Midbrain (tissue), 1 donor: ENCODE results near the gene PRXL2B.
"Not testable (repeated sequence)": the region's sequence is repeated elsewhere in the genome, so short reads cannot be mapped to it uniquely, and the experiment has no call there.

Experiments used
- DNase-seq: peaks from one replicate; lab custom pipeline; 2025; lab: John Stamatoyannopoulos, UW

PRXL2B gene

DNA sequence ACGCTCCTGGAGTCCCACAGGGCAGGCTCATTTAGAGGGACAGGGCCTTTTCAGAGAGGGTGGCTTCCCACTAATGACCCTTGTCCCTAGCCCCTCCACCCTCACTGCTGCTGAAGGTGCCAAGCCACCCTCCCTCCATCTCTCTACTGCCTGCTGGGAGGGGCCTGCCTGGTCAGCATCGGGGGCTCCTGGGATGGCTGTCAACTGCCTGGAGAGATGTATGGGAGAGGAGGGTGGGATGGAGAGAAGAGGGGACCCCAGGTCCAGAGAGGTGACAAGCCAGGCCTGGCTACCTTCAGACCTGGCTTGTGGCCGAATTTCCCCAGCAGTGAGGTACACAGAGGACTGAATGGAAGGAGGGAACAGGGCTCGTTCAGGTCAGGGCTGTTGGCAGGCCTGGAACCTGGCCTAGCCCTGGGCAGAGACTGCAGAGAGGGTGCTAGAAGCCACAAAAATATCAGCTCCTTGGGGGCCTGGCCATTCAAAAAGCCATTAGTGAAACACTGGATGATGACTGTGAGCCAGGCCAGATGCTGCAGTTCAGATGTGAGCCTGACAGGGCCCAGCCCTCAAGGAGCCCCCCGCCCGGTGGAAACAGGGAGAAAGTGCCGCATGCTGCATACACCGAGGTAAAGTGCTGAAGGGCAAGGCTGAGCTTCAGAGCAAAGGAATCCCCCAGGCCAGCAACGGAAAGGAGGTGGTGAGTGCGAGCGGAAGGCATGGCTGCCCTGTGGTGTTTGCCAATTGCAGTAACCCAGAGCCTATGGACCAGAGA, 26.2 kb downstream of the PRXL2B start:
- DNase-seq = no peak

- no peak for DNase-seq
Measured at GRCh38 chr1:2614145-2614544, 27.6 kb downstream of the PRXL2B start.

DNA sequence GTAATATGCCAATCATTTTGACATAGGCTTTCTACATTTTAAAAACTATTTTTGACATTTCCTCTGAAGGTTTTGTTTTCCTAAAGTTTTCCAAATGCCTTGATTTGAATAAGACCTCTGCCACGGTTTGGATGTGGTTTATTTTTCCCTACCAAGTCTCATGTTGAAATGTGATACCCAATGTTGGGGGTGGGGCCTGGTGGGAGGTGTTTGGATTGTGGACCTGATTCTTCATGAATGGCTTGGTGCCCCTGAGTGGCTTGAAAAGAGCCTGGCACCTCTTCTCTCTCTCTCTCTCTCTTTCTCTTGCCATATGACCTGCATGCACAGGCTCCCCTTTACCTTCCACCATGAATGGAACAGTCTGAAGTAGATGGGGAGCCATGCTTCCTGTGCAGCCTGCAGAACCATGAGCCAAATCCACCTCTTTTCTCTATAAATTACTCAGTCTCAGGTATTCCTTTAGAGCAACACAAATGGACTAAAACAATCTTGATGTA, 31.4 kb downstream of the PRXL2B start:
- DNase-seq = no peak

- DNase-seq = no peak
Measured at GRCh38 chr1:2623571-2624337, 37.2 kb downstream of the PRXL2B start.

GRCh38 chr1:2624735-2625300, 38.2 kb downstream of the PRXL2B start:
- no peak for DNase-seq

- no peak for DNase-seq
Measured at GRCh38 chr1:2625311-2625710, 38.7 kb downstream of the PRXL2B start.

DNA sequence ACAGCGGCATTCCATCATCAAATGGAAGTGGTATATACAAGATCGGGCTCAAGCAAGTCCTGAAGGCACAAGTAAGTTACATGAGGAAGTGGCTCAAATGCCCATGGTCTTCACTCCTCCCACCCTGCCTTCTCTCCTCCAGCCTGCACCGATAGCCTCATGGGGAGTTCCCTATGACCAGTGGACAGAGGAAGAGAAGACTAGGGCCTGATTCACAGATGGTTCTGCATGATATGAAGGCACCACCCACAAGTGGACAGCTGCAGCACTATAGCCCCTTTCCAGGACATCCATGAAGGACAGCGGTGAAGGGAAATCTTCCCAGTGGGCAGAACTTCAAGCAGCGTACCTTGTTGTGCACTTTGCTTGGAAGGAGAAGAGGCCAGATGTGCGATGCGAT, 39.2 kb downstream of the PRXL2B start:
- DNase-seq = not testable (repeated sequence)

GRCh38 chr1:2627746-2628145, 41.2 kb downstream of the PRXL2B start:
- no peak for DNase-seq

DNA sequence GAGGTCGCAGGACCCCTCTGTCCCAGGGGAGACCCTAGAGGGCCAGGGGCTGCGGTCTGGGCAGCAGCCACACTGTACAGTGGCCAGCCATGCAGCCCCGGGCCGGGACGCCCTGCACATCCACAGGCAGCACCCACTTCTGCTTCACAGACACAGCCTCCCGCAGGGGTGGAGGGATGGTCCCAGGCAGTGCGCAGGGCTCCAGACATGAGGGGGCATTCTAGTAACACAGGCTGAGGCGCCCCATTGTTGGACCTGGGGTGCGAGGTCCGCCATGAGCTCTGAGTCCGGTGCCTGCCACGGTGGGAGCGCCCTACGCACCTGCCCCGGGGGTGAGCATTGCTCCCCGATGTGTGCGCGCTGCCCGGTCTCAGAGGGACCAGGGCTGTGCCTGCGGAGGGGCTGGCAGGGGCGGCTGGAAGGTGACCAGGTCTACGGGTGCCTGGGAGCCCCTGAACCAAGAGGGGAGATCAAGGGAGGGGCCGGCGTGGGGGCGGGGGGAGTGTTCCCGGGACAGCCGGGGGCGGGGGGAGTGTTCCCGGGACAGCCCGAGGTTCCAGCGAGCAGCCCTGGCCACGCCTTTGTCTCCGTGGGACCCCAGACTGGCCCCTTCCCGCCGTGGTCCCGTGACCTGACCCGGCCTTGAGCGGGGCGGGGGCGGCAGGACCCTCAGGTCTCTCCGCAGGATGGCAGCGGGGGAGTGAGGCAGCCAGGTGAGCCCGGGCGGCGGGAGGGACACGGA, 41.8 kb downstream of the PRXL2B start:
- no peak for DNase-seq

DNA sequence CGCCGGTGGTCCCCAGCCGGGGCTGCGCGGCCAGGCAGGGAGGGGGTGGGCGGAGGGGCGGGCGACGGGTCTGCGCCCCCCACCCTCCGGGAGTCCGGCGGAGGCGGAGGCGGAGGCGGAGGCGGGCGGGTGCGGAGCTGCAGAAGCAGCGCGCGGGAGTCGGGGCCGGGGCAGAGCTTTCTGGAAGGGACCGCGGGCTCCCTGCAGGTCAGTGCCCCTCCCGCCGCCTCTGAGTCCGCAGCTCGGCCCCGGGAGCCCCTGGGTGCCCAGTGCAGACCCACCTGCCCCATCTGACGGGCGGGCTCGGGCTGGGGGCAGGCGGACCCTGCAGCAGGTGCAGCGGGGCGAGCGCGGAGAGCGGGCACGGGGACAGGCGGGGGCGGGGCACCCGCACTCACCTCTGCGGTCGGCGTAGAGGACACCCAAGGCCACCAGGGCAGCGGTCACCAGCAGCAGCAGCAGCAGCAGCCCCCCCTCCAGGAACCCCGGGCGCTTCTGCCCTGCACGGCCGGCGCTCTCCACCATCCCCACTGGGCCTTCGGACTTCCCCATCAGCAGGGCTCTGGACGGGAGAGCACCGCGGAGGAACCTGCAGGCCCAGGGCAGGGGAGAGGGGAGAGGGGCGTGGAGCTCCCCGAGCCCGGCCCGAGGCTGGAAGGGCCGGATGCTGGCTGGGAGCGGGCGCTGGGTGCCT, 42.5 kb downstream of the PRXL2B start:
- no peak for DNase-seq

- DNase-seq = no peak
Measured at GRCh38 chr1:2629627-2630497, 43.3 kb downstream of the PRXL2B start.

- DNase-seq = no peak
Measured at GRCh38 chr1:2630498-2631135, 44.0 kb downstream of the PRXL2B start.

DNA sequence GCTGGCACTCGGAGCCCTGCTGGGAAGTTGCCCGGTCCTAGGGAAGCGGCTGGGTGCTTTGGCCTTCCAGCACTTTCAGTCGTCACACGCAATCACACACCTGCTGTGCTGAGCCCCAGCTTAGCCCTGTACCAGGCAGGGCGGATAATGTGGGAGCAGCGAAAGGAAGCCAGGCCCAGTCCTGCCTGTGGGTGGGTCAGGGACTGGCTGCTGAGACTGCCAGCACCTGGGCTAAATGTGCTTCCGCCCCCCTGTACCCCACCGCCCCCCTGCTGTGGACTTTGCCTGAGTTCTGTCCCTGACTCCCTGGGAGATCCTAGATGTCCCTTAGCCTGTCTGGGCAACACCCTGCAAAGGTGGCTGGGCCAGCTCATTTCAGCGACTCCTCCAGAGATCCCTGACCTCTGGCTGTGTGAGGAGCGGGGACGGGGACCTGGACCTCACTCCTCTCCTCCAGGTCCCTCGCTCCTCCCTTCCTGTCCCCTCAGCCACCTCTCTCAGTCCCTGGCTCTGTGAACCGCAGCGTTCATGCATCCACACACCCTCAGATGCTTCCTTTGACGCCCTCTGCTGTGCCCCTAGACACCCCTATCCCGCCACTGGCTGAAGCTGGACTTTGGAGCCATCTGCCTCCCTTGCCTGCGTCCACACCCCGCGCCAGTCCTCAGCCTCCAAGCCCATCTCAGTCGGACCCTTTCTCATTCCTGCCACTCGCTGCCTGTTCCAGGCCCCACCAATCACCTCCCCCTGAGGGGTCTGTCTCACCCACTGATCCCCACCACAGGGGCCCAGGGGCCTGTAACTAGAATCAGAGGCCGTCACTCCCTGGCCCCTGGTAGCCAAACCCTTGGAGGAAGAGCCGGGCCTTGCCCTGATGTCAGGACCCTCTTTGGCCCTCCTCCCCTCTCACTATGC, 44.8 kb downstream of the PRXL2B start:
- DNase-seq = no peak

DNA sequence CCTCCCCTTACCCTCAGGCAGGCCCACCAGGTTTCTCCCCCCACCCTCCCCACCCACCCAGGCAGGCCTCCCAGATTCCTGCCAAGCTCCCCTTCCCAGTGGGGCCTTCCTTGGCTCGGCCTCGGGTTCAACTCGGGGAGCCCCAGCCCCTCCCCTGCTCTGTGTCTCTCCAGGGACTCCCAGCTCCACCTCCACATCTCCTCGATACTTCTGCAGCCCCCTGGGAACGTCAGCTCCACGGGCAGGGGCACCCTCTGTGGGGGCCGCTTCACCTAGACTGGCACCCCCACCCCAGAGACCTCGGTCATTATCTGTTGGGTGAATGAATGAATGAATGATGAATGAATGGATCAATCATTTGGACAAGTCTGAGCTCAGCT, 45.5 kb downstream of the PRXL2B start:
- no peak for DNase-seq

DNA sequence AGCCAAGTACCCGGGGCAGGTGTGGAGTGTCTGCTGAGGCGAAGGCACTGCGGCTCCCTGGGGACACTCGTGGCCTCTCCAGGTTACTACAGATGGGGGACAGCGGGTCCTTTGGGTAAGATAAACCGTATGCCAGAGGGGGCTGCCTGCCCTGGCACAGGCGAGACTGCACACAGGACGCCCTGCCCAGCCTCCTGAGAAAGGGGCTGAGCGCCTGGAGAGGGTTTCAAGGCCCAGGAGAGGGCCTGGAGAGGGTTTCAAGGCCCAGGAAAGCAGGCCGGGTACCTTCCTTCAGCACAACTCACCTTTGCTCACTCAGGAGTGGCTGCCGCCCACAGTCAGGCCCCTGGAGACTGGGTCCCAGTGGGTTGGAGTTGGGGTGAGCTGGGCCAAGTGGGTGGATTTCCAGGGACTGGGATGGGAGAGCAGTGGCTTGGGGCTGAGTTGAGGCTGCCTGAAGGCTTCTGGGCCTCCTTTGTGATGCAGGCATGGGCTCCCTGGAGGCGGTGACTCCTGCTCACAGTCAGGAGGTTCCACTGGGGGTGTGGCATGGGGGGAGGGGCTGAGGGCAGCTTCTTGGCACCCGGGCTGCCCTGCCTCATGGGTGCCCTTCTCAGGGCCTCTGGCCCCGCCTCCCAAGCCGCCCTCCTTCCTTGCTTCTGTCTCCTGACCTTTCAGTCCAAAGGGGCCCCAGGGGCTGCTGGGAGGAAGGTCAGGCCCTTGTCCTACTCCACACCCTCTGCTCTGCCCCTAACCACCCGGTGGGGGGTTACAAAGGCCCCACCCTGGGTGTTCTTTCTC, 46.2 kb downstream of the PRXL2B start, which contains the start of gene MMEL1:
TSS of gene MMEL1 (minus strand) at position 456 of the 801 bp plus-strand sequence. CDS start 3,532 bp downstream, outside the sequence.
- no peak for DNase-seq

DNA sequence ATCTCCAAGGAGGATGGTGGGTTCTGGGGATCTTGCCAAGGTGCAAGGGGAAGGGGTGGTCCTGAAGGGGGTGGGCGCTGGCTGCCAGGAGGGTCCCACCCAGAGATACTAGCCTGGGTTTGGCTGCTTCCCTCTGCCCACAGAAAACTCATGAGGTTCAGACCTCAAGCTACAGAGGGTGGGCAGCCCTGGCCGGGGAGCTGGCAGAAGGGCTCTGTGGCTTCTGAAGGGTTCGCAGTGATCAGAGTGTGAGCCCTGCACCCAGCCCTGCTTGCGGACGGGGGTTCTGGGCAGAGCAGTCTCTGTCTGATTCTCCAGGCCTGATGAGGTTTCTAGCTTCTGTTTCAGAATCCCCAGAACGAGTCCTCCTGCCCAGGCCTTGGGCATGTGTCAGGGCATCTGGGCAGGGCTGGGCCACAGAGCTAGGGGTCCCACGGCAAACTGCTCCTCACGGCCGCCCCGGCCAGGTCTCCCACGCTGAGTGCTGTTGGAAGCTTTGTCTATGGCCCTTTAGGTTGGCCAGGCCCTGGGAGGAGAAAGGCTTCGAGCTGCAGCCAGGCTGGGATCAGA, 46.9 kb downstream of the PRXL2B start:
- no peak for DNase-seq

- DNase-seq = no peak
Measured at GRCh38 chr1:2633936-2634491, 47.4 kb downstream of the PRXL2B start.
